Measurements from ENCODE around the gene SLC7A7. TPM values are rescaled to one million over a fixed set of nuclear protein-coding genes. Genes with fewer than 3 reads are reported as not detected.
"Not testable (repeated sequence)": the region's sequence is repeated elsewhere in the genome, so short reads cannot be mapped to it uniquely, and the experiment has no call there.

Gene SLC7A7
- total RNA-seq, 1 donor from 2014 or later, result 4.7 TPM

DNA sequence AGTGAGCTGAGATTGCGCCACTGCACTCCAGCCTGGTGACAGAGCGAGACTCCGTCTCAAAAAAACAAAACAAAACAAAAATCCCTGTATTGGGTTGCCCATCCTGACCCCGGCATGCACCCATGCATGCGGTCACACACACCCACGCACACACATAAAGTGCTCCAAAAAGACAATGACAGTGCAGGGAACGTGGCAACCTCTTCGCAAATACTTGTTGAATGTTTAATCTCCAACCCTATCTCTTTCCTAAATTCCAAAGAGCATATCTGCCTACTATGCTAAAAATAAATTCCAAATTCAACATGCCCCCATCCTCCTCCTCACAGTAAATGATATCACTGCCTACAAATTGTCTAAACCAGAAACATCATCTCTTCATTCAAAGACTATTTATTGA, 13.5 kb downstream of the SLC7A7 start:
- no peak for ATAC-seq
- DNase-seq, result no peak
- intact Hi-C loops (cut with micrococcal nuclease), result no loop called here

DNA sequence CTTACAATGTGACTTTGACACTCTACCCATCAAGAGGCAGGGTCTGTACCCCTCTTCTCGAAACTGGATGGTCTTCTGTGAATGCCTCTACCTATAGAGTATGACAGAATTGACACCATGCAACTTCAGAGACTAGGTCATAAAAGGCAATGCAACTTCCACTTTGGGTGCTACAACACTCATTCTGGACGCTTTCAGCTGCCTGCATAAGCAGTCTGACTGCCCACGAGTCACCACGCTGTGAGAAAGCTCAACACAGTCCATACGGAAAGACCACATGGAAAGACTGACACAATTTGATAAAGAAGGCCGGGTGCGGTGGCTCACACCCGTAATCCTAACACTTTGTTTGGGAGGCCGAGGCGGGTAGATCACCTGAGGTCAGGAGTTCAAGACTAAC, 14.9 kb downstream of the SLC7A7 start:
- DNase-seq, result no peak
- no peak for ATAC-seq
- intact Hi-C loops (cut with micrococcal nuclease), result no loop called here

DNA sequence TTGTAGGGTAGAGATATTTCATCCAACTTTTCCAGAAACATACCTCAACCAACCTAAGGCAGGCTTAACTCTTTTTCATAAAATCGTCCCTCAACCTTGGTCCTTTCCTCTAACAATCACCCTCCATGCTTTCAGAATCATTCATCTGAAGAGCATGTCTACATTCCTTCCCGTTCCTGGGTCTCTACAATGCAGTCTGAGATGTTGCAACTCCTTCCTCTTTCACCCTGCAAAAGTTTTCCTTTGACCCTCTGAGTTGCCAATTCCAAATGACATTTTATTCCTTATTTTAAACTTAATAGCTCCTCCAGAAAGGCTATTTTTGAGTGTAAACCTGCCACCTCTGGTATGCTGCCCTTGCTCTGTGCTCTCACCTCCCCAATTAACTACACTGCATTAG, 16.7 kb downstream of the SLC7A7 start:
- intact Hi-C loops (cut with micrococcal nuclease), result no loop called here
- peak; percentile 48 for ATAC-seq
- DNase-seq, result no peak

DNA sequence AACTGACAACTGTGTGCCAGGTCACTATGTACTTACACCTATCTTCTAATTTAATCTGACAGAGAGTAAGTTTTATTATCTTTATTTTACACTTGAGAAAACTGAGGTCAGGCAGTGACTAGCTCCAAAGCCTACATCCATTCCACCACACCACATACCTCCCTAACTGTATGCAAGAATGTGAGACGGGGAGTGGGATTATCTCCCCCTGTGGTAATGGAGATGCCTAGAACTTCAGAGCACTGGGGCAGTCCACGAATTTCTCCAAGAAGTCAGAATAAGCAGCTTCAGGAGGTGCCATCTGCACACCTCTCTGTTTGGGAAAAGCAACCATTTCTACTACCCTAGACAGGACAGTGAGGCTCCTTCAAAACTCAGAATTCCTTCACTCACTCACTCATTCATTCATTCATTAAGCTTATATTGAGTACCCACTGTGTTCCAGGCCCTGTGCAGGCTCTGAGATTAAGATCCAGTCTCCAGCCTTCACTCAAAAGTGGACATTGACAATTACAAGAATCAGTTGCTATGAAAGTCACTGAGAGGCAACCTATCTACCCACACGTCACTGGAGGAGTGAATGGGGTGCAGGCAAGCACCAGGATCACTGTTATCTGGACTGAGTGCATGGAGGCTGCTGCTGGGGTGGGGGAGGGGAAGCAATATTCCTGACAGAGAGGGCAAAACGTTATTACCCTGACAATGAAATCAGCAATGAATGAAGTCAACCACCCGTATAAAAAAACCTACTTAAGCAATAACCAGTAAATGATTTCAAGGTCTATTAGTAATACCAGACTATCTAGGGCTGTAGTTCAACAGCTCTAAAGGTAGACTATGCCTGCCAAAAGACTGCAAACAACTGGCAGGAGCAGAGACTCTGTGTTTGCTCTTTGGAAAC, 18.0 kb downstream of the SLC7A7 start:
- DNase-seq, result no peak
- intact Hi-C loops (cut with micrococcal nuclease), result no loop called here
- ATAC-seq, result no peak

DNA sequence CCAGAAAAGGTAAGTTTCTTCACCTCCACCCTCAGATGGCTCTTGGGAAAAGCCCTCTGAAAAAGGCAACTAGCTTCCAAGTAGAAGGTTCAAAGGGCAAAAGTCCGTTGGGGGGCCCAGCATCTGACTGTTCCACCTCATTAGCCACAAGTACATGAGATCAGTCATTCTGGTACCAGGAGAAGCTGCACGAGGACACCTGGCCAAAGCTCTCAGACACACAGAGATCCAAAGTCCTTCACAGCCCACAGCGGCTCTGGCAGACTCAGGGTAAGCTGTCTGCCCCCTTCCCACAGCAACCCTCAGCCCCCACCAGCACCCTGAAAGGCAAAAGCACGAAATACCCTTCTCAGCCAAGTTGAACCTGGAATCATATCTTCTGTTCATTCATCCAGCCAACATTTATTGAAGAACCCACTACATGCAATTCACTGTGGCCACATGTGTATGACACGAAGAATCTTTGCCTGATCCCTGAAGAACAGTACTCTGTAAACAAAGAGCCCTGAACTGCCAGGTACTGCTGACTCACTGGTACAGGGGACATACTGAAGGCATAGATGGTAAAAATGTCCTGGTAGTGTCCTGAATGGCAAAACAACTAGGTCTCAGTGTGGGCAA, 19.0 kb downstream of the SLC7A7 start:
- no peak for DNase-seq
- intact Hi-C loops (cut with micrococcal nuclease), result no loop called here
- ATAC-seq, result no peak

DNA sequence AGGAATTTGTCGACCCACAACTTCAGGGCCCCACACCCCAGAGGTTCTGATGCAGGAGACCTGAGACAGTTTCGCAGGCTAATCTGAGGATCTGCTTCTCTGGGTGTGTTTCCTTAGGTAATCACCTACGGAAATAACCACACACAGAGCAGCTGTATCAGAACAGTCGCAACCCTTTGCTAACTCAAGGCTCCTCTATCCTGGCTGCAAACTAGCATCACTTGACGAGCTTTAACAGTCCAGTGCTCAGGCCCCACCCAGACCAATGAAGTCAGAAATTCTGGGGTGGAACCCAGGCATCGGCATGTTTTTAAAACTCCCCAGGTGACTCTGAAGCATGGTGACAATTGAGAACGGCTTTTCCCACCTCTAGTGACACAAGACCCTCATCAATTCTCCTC, 20.7 kb downstream of the SLC7A7 start:
- no peak for ATAC-seq
- DNase-seq, result no peak
- intact Hi-C loops (cut with micrococcal nuclease), result no loop called here

DNA sequence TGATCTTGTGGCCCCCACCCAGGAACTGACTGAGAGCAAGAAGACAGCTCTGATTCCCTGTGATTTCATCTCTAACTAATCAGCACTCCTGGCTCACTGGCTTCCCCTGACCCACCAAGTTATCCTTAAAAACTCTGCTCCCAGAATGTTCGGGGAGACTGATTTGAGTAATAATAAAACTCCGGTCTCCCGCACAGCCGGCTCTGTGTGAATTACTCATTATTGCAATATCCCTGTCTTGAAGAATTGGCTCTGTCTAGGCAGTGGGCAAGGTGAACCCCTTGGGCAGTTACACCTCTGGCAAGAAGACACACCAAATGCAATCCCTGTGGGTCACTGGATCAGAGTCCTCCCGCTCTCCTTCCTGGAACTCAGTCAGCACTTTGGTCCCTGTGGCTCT, 21.3 kb downstream of the SLC7A7 start:
- no peak for DNase-seq
- no peak for ATAC-seq
- intact Hi-C loops (cut with micrococcal nuclease), result no loop called here

DNA sequence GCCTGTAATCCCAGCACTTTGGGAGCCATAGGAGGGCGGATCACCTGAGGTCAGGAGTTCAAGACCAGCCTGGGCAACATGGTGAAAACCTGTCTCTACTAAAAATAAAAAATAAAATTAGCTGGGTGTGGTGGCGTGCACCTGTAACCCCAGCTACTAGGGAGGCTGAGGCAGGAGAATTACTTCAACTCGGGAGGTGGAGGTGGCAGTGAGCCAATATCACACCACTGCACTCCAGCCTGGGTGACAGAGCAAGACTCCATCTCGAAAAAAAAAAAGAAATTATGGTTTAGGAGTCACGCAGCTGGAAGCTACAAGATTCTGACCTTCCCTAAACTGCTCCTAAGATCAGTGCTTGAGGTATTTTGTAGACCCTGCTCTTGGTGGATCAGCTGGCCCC, 21.7 kb downstream of the SLC7A7 start:
- intact Hi-C loops (cut with micrococcal nuclease); ATAC-seq; DNase-seq: not testable (repeated sequence)

DNA sequence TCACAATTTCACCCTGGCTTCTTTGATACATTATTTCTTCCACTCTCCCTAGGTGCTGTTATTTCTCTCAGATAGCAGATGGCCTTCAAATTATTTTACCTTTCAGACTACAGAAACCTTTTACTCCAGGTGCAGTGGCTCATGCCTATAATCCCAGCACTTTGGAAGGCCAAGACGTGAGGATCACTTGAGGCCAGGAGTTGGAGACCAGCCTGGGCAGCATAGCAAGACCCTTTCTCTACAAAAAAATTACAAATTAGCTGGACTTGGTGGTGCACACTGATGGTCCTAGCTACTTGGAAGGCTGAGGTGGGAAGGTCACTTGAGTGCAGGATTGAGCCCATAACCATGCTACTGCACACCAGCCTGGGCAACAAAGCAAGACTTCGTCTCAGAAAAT, 23.1 kb downstream of the SLC7A7 start:
- DNase-seq (no peak), ATAC-seq (no peak)
- intact Hi-C loops (cut with micrococcal nuclease), result no loop called here

DNA sequence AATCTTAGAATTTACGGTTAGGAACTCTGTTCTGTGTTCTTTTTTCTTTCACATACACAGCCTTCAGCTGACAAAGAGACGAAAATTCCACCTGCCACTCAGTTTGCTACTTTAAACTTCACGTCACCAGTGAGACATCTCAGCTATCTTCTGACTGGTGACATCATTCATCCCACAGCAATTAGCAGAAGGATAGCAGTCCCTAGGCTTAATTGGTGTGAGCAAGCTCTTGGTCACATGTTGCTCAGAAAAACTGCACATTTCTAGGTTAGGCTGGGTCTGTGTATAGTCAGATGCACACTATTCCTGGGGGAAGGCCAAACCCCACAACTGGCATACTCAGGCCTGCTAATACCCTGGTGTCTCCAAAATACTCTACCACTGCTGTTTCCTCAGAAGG, 23.9 kb downstream of the SLC7A7 start:
- intact Hi-C loops (cut with micrococcal nuclease), result no loop called here
- ATAC-seq, result peak; percentile 72
- no peak for DNase-seq

DNA sequence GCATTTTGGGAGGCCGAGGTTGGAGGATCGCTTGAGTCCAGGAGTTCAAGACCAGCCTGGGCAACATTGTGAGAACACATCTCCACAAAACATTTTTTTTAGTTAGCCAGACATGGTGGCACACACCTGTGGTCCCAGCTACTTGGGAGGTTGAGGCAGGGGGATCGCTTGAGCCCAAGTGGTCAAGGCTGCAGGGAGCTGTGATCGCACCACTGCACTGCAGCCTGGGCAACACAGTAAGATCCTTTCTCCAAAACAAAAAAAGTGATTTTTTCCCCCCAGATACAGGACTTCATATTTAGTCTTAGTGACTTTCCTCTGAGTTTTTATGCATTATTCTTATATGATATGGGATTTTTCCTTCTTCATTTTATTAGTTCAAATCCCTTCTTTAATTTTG, 28.6 kb downstream of the SLC7A7 start:
- ATAC-seq (no peak), DNase-seq (no peak)
- intact Hi-C loops (cut with micrococcal nuclease), result no loop called here

DNA sequence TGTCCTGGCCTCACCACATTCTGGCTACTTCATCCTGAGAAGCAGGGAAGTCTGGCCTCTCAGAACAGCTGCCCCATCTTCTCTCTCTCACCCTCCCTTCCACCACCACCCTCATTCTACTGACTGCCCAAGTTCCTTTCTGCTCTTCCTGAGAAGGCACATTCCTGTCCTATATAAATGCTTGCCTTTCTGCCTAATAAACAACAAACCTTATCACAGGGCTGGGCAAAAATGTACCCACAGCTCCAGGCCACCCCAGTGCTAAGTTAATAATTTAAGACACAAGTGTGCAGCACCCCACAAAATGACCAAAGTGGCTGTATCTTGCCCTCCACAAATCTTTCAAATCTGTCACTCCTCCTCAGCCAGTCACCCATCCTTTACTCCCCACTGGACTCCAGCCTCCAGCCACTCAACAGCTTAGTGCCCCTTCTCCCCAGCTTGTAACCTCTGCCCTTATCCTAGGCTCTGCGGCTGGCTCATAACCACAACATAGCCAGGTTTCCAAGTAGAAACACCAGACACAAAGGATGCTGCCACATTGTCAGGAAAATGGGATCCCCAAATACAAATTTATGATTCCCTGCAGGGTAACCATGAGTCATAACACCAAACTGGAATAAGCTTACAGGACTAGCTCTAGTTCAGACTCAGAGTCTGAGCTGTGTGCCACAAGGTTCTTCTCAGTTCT, 33.8 kb downstream of the SLC7A7 start:
- DNase-seq (no peak), ATAC-seq (peak; percentile 35)
- intact Hi-C loops (cut with micrococcal nuclease), result no loop called here

DNA sequence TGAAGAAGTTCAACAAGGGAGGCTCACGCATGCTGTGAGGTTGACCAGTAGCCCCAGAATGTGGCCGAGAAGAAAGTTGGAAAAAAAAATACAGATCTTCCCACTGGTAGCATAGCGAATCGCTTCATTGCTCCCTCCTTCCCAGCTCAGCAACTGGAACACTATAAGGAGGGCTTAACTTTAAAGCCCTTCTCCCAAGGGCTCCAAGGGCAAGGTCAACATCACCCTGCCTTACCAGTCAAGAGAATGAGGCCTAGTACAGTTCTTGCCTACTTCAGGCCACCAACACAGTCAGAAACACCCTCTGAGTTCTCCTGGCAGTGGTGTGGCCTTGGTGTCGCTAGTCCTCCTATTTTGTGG, 34.3 kb downstream of the SLC7A7 start:
- DNase-seq (no peak), ATAC-seq (no peak)
- intact Hi-C loops (cut with micrococcal nuclease), result no loop called here

DNA sequence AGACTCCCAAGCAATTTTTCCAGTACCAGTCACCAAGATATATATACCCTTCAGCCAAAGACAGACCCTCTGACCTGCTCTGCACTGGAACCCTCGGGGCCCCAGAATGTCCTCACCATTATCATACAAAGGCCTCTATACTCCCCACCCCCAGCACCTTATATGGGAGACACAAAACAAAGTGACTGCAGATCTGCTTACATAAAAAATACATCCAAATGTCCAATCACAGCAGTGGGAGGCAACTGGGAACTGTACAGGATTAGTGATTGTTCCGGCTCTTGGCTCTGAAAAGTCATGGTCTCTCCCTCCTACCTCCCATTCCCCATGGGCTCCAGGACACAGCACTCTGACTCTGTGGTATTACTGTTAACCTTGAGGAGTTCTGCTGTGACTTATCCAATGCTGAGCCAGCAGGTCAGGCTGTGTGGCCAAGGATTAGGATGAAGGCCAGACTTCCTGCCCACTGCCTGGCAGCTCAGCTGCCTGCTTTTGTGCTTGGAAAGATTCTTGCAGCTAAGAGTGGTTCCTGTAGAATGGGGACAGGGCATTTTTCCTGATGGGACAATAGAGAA, 35.0 kb downstream of the SLC7A7 start:
- intact Hi-C loops (cut with micrococcal nuclease), result no loop called here
- peak; percentile 48 for ATAC-seq
- no peak for DNase-seq

DNA sequence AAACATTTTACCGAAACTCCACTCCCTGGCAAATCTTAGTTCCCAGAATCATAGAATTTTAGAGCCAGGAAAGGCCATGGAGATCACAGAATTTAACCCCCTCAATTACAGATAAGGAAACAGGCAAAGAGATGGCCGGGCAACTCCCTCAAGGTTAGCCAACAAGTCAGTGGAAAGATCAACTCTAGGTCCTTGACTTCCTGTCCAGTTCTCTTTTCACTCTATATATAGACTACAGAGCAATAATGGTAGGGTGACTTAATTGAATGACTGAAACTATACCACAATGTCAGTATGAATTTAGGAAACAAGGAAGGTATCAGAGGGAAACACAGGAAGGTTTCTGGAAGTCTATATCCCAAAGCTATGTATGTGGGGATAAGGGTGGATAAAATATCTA, 37.2 kb downstream of the SLC7A7 start:
- intact Hi-C loops (cut with micrococcal nuclease), result no loop called here
- ATAC-seq, result no peak
- DNase-seq, result no peak

DNA sequence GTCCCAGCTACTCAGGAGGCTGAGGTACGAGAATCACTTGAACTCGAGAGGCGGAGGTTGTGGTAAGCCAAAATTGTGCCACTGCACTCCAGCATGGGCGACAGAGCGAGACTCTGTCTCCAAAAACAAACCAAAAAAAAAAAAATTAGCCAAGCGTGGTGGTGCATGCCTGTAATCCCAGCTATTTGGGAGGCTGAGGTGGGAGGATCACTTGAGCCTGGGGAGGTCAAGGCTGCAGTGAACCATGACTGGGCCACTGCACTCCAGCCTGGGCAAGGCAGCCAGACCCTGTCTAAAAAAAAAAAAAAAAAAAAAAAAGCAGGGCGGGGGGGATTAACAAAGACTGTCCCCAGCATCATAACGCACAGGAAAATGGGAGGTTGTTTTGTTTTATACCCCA, 38.4 kb downstream of the SLC7A7 start:
- intact Hi-C loops (cut with micrococcal nuclease); DNase-seq; ATAC-seq: not testable (repeated sequence)

DNA sequence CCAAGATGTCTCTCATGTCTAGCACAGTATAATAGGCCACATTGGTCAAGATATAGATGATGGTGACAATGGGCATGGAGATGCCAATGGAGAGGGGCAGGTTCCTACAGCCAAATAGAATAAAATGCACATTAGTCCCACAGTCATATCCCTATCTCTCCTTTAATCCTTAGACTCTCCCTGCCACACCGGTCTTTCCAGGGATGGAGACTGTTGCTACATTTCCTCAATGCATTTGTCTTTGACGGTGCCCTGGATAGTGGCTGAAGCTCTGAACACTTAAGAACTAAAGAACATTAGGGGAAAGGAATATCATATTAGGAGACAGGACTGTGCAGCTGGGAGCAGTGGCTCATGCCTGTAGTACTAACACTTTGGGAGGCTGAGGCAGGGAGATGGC, 39.0 kb downstream of the SLC7A7 start:
- DNase-seq (no peak), ATAC-seq (no peak)
- intact Hi-C loops (cut with micrococcal nuclease), result no loop called here

DNA sequence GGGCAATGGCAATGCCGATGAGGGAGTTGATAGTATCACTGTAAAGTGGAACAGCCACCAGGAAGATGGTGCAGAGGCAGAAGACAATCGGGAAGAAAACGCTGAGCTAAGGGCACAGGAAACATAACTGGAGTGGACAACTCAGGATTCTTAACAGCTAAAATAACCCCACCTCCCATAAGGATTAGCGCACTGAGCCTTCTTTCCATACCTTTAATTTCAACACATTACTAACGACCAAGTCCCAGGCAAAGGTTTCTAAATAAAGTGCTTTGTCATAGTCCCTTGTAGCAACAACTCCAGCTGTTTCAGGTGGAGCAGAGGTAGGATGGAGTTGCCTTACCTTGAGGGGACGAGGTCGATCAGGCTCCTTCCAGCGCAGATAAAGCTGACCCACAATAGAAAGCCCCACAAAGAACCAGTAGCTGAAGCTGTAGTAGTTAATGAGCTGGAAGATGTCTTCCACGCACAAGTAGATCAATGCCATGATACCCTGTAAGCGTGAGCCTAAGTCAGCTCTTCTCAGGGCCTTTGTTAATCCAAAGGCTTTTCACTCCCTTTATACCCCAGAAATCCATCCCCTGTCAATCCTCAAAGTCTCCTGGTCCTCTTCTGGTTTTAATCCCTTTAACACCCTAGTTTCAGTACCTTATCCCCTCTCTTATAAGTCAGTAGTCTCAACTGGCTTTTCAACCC, 41.1 kb downstream of the SLC7A7 start:
- ATAC-seq (no peak), DNase-seq (no peak)
- intact Hi-C loops (cut with micrococcal nuclease), result no loop called here

DNA sequence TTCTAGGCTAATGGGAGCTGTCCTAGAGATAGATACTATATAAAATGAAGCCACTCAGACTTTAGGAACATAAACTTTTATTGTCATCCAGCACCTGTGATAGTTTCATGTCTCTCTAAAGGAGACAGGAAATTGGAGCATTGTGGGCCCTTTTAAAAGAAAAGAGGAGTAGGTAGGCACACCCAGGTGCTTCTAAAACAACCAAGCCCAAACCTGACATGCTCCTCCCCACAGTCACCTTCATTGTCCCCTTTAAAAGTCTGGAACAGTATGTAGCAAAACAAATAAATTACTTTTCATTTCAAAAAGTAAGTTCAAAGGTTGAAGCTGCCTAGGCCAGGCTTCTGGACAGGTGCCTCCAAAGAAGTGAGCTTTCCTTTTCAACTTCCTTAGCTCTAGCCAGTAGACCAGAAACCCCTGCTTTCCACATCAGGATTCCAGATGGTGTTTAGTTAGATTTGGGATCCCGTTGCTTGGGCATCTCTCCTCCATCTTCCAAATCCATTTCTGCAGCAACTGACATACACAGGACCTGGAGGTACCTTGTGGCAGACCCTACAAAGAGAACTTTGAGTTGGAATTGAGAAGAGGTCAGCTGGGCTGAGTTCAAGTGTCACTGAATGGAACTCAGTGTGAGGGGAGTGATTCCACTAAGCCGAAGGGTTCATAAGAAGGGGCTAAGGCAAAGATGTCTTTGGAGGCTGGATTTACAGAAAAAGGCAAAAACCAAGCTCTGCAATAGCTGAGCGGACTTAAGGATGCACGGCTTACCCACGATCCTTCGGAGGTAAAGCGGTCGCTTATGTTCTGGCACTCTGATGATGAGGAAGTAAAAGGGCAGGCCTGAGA, 41.8 kb downstream of the SLC7A7 start:
- ATAC-seq (no peak), DNase-seq (no peak)
- intact Hi-C loops (cut with micrococcal nuclease), result no loop called here

Measured in left ventricle myocardium superior (tissue), 1 donor.